HG03103 (cell line): ENCODE results near the gene TTI1.

Experiments used
- ATAC-seq: cut with Tn5 transposase; IDR thresholded peaks from one replicate; pipeline ENCODE4 v1.9.1; 2021; ENCODE audit warnings: low read depth; ENCODE audit not compliant: unreplicated experiment

Gene TTI1

GRCh38 chr20:38055848-38056247 is 22.6 kb upstream of the TTI1 start:
- ATAC-seq, result no peak

- ATAC-seq, result no peak
Measured at GRCh38 chr20:38055294-38055693, 22.0 kb upstream of the TTI1 start.

GRCh38 chr20:38054647-38055046 is 21.4 kb upstream of the TTI1 start:
- ATAC-seq, result no peak

GRCh38 chr20:38052870-38053269 is 19.6 kb upstream of the TTI1 start:
- ATAC-seq, result no peak

- no peak for ATAC-seq
Measured at GRCh38 chr20:38050686-38051085, 17.4 kb upstream of the TTI1 start.

GRCh38 chr20:38049800-38050199 is 16.5 kb upstream of the TTI1 start:
- ATAC-seq, result no peak

GRCh38 chr20:38046572-38046971 is 13.3 kb upstream of the TTI1 start:
- no peak for ATAC-seq

GRCh38 chr20:38044685-38045084 is 11.4 kb upstream of the TTI1 start:
- no peak for ATAC-seq

- ATAC-seq, result no peak
Measured at GRCh38 chr20:38043512-38044300, 10.4 kb upstream of the TTI1 start.

GRCh38 chr20:38040276-38040675 is 7.0 kb upstream of the TTI1 start:
- no peak for ATAC-seq

- ATAC-seq, result no peak
Measured at GRCh38 chr20:38036366-38036765, 3.1 kb upstream of the TTI1 start.

- ATAC-seq, result no peak
Measured at GRCh38 chr20:38034961-38035360, 1.7 kb upstream of the TTI1 start.

- no peak for ATAC-seq
Measured at GRCh38 chr20:38034108-38034649, 923 bp upstream of the TTI1 start.

GRCh38 chr20:38032585-38033329 is 499 bp downstream of the TTI1 start:
- ATAC-seq, result peak; percentile 36

- ATAC-seq, result no peak
Measured at GRCh38 chr20:38031957-38032356, 1.3 kb downstream of the TTI1 start.

GRCh38 chr20:38029453-38029852 is 3.8 kb downstream of the TTI1 start:
- no peak for ATAC-seq

- ATAC-seq, result no peak
Measured at GRCh38 chr20:38024496-38024895, 8.8 kb downstream of the TTI1 start.

GRCh38 chr20:38023181-38024001 is 9.9 kb downstream of the TTI1 start:
- no peak for ATAC-seq

GRCh38 chr20:38021087-38021772 is 12.0 kb downstream of the TTI1 start:
- ATAC-seq, result no peak

GRCh38 chr20:38018385-38018784 is 14.9 kb downstream of the TTI1 start:
- no peak for ATAC-seq
